ENCODE results near the gene TNFSF4. TPM values are rescaled to one million over a fixed set of nuclear protein-coding genes. Genes with fewer than 3 reads are reported as not detected.

Gene TNFSF4
- polyA plus RNA-seq, 1 of the 3 experiments (the other 2 are of a cell fraction) = 25.9 TPM

DNA sequence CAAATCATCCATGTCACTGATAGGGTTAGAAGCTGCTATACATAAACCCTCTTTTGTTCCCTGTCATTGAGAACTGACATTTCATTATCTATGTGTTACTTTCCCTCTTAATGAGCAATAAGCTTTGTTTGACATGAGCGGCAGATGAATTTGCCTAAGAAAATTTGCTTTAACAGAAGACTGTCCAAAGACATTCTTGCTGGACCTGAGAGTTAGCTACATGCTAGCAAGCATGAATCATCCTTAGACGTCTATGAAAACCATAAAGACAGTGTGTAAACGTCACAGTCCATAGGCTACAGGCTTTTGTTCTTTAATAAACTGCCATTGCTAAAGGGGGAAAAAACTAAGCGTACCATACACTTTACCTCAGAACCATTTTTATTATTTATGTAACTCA lies 73.1 kb downstream of the TNFSF4 start:
- H3K9me3 ChIP-seq = no peaks in the 10 kb centered on the region
- TF ChIP-seq RFX5 (IDR thresholded peaks at IDR 0.05; ENCODE audit: low read length) (no peak), JUND (IDR thresholded peaks at IDR 0.05) (0 out of 2 replicates have a peak, but pooled peaks have one; percentile 16), FOSL2 (IDR thresholded peaks at IDR 0.05; ENCODE audit: borderline replicate concordance, low read depth) (peak; percentile 35; the same call in 1 of the 2 replicates)
- TF ChIP-seq, protein P1, sequence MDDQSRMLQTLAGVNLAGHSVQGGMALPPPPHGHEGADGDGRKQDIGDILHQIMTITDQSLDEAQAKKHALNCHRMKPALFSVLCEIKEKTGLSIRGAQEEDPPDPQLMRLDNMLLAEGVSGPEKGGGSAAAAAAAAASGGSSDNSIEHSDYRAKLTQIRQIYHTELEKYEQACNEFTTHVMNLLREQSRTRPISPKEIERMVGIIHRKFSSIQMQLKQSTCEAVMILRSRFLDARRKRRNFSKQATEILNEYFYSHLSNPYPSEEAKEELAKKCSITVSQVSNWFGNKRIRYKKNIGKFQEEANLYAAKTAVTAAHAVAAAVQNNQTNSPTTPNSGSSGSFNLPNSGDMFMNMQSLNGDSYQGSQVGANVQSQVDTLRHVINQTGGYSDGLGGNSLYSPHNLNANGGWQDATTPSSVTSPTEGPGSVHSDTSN (IDR thresholded peaks at IDR 0.05) = 0 out of 2 replicates have a peak, but pooled peaks have one; percentile 8
- ChIA-PET CTCF (no interaction called here), POLR2A (no interaction called here)
- H3K36me3 ChIP-seq (replicated peaks in 1 of 2; ENCODE audit: control insufficient read depth in 1 of 2, insufficient read depth in 2 of 2, low read length in 1 of 2) = no peaks in the 10 kb centered on the region
- no peaks in the 10 kb centered on the region for H3K9me2 ChIP-seq
- peaks cover 7% of the 10 kb centered on the region for H3F3A ChIP-seq (replicated peaks; ENCODE audit: insufficient read depth)
- H3K79me2 ChIP-seq (ENCODE audit: insufficient read depth) = no peaks in the 10 kb centered on the region
- no peak overlapping the region for H3K4me3 ChIP-seq (ENCODE audit: low read depth in 2 of 2, low read length in 1 of 2)
- no peak overlapping the region for H3K4me2 ChIP-seq
- 0 out of 4 replicates have a peak overlapping the region, but pooled peaks of 1 of the 2 experiments have one; percentile 25 for H3K27ac ChIP-seq (ENCODE audit: low read depth in 2 of 2, low read length in 1 of 2)
- peaks cover 0 to 5% of the 10 kb centered on the region in 2 experiments; a peak in 2 of 4 replicates for H3K4me1 ChIP-seq (ENCODE audit: control insufficient read depth in 1 of 2, insufficient read depth in 2 of 2, low read depth in 1 of 2, low read length in 1 of 2)
- H2AFZ ChIP-seq (ENCODE audit: low read depth) = peak overlapping the region; percentile 66
- H4K20me1 ChIP-seq (ENCODE audit: insufficient read depth) = no peaks in the 10 kb centered on the region
- WGBS (ENCODE audit: low lambda C conversion rate) = 21% methylated on average over 4 of the region's 4 CpGs
- H3K9ac ChIP-seq = no peak overlapping the region
- H3K27me3 ChIP-seq (ENCODE audit: insufficient read depth) = no peaks in the 10 kb centered on the region
- DNase-seq = no peak

Other genes starting within 250 kb of the TNFSF4 start
- gene TNFSF18, start 156.4 kb downstream of the TNFSF4 start, polyA plus RNA-seq (2012; rRNA removed) = 1.2 and 2.8 TPM in 2 replicates

Data from SK-N-SH (cell line).